Activated naive CD4-positive, alpha-beta T cell treated with anti-CD3 and anti-CD28 coated beads, Interleukin-2, amount 50 U/mL, for 24 hours (primary cell): ENCODE data around the gene ARL14.
"Not testable (repeated sequence)": the region's sequence is repeated elsewhere in the genome, so short reads cannot be mapped to it uniquely, and the experiment has no call there.

Experiments used
- H3K27ac Mint-ChIP-seq: one replicate; pipeline ENCODE4 v1.8.0; 2021; ENCODE audit warnings: mild to moderate bottlenecking, mixed read lengths
- H3K27me3 Mint-ChIP-seq: one replicate; pipeline ENCODE4 v1.8.0; 2021; ENCODE audit warnings: mixed read lengths
- H3K36me3 Mint-ChIP-seq: one replicate; pipeline ENCODE4 v1.8.0; 2021; ENCODE audit warnings: mixed read lengths
- H3K4me1 Mint-ChIP-seq: one replicate; pipeline ENCODE4 v1.8.0; 2021; ENCODE audit warnings: mixed read lengths
- H3K4me3 Mint-ChIP-seq: one replicate; pipeline ENCODE4 v1.8.0; 2021; ENCODE audit warnings: mild to moderate bottlenecking, mixed read lengths
- H3K9me3 Mint-ChIP-seq: one replicate; pipeline ENCODE4 v1.8.0; 2021; ENCODE audit warnings: mixed read lengths

ARL14 gene

GRCh38 chr3:160695003-160695402 is 18.0 kb downstream of the ARL14 start:
- Mint-ChIP-seq H3K4me3 (no peak overlapping the region), H3K27ac (no peak overlapping the region), H3K27me3 (peaks cover 3% of the 10 kb centered on the region), H3K36me3 (no peaks in the 10 kb centered on the region), H3K9me3 (no peaks in the 10 kb centered on the region), H3K4me1 (no peaks in the 10 kb centered on the region)

DNA sequence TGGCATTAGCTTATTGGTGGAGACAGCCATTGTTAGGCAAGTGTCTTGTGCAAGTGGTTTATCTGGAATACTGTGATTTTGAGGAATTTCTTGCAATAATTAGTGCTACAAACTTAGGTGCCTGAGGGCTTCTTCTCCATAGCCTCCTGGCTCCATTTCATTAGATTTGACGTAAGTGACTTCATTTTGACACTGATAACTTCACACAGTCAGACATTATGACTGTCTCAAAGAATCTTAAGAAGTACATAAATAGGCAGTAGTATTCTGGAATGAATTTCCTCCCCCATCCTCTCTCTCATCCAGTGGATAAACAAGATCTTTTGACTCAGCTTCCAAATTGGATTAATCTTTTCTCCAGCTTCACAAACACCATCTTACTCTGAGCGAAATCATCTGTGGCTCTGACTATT is 19.0 kb downstream of the ARL14 start:
- no peaks in the 10 kb centered on the region for H3K4me1 Mint-ChIP-seq
- H3K27ac Mint-ChIP-seq, result no peak overlapping the region
- H3K27me3 Mint-ChIP-seq, result peaks cover 5% of the 10 kb centered on the region
- H3K4me3 Mint-ChIP-seq, result no peak overlapping the region
- no peaks in the 10 kb centered on the region for H3K9me3 Mint-ChIP-seq
- no peaks in the 10 kb centered on the region for H3K36me3 Mint-ChIP-seq

GRCh38 chr3:160697637-160698380 is 20.8 kb downstream of the ARL14 start:
- Mint-ChIP-seq H3K27ac (no peak overlapping the region), H3K4me1 (no peaks in the 10 kb centered on the region), H3K36me3 (no peaks in the 10 kb centered on the region), H3K4me3 (no peak overlapping the region), H3K27me3 (peaks cover 5% of the 10 kb centered on the region), H3K9me3 (no peaks in the 10 kb centered on the region)

GRCh38 chr3:160698599-160699195 is 21.7 kb downstream of the ARL14 start:
- H3K9me3 Mint-ChIP-seq, result no peaks in the 10 kb centered on the region
- no peaks in the 10 kb centered on the region for H3K4me1 Mint-ChIP-seq
- peaks cover 5% of the 10 kb centered on the region for H3K27me3 Mint-ChIP-seq
- no peaks in the 10 kb centered on the region for H3K36me3 Mint-ChIP-seq
- H3K4me3 Mint-ChIP-seq, result no peak overlapping the region
- H3K27ac Mint-ChIP-seq, result no peak overlapping the region

DNA sequence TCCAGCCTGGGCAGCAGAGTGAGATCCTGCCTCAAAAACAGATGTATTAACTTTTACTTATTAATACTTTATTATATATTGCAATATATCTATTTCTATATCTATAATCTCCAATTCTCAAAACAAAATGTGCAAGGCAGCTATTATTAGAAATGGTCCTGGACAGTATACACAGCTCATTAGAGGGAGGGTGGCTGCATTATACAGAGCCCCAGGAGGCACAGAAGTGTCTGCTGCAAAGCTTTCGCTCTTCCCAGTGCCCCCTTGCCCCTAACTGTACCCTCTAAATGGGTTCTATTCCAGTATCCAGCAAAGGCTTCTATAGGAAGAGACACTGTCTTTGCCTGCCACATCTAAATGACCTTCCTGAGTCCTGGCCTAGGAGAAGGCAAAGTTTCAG is 24.5 kb downstream of the ARL14 start:
- H3K9me3 Mint-ChIP-seq, result no peaks in the 10 kb centered on the region
- peaks cover 11% of the 10 kb centered on the region for H3K27me3 Mint-ChIP-seq

GRCh38 chr3:160702290-160702689 is 25.3 kb downstream of the ARL14 start:
- Mint-ChIP-seq H3K4me1 (no peaks in the 10 kb centered on the region), H3K27me3 (peaks cover 16% of the 10 kb centered on the region), H3K36me3 (no peaks in the 10 kb centered on the region), H3K27ac (no peak overlapping the region), H3K9me3 (no peaks in the 10 kb centered on the region), H3K4me3 (no peak overlapping the region)

More for the DNA sequence above, 24.5 kb downstream of the ARL14 start:
- H3K27ac Mint-ChIP-seq, result no peak overlapping the region
- H3K36me3 Mint-ChIP-seq, result no peaks in the 10 kb centered on the region
- H3K4me1 Mint-ChIP-seq, result no peaks in the 10 kb centered on the region
- H3K4me3 Mint-ChIP-seq, result no peak overlapping the region

DNA sequence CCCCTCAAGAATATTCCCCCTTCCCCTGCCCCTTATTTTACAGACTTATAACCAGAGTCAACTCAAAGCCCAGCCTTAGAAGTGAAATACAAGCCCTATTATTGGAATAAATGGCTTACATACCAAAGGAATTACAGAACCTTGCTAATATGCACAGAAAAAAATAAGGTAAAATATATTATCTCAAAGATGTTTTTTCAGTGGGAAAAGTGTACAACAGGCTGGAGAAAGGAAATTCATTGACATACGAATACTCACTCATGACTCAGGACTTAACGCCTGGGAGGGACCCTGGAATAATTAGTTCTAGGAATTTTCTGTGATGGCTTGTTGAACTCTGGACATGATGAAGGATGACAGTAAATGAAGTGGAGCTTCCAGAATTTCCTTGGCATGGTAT is 27.0 kb downstream of the ARL14 start:
- Mint-ChIP-seq H3K36me3 (no peaks in the 10 kb centered on the region), H3K27ac (no peak overlapping the region), H3K4me1 (no peaks in the 10 kb centered on the region), H3K4me3 (no peak overlapping the region), H3K27me3 (peaks cover 22% of the 10 kb centered on the region), H3K9me3 (no peaks in the 10 kb centered on the region)

DNA sequence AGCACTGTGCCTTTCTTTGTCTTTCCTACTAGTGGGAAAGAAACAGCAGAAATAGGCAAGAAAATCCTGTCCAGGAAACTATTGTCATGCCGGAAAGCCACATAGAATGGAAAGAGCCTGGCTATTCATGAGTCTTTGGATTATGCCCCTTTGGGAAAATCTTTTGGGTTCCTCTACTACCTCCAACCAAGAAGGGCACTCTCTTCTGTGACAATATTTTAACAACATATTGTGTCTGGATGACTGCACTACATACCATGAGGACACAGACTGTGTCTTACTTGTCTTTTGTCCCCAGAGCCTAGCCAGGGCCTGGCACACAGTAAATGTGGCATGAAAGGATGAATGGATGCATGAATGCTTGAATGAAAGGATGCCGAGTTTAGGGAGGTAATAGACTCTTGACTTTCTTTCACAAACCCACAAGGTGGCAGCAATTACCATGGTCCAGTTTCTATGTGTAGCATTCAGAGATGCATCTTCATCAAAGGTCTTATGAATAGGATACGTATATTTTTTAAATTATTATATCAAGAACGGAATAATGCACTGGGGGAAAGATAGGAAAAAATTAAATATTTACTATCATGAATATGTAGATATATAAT is 30.3 kb downstream of the ARL14 start:
- no peaks in the 10 kb centered on the region for H3K4me1 Mint-ChIP-seq
- no peaks in the 10 kb centered on the region for H3K36me3 Mint-ChIP-seq
- H3K27ac Mint-ChIP-seq, result no peak overlapping the region
- no peaks in the 10 kb centered on the region for H3K9me3 Mint-ChIP-seq
- H3K27me3 Mint-ChIP-seq, result peaks cover 28% of the 10 kb centered on the region
- no peak overlapping the region for H3K4me3 Mint-ChIP-seq

GRCh38 chr3:160709477-160710182 is 32.7 kb downstream of the ARL14 start:
- Mint-ChIP-seq H3K27me3 (peaks cover 30% of the 10 kb centered on the region), H3K4me3 (no peak overlapping the region), H3K36me3 (no peaks in the 10 kb centered on the region), H3K9me3 (no peaks in the 10 kb centered on the region), H3K27ac (no peak overlapping the region), H3K4me1 (no peaks in the 10 kb centered on the region)

DNA sequence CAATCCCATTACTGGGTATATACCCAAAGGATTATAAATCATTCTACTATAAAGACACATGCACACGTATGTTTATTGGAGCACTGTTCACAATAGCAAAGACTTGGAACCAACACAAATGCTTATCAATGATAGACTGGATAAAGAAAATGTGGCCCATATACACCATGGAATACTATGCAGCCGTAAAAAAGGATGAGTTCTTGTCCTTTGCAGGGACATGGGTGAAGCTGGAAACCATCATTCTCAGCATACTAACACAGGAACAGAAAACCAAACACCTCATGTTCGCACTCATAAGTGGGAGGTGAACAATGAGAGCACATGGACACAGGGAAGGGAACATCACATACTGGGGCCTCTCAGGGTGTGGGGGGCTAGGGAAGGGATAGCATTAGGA is 36.2 kb downstream of the ARL14 start:
- H3K4me1 Mint-ChIP-seq, H3K9me3 Mint-ChIP-seq, H3K36me3 Mint-ChIP-seq, H3K27ac Mint-ChIP-seq, H3K4me3 Mint-ChIP-seq: not testable (repeated sequence)
- H3K27me3 Mint-ChIP-seq, result peaks cover 14% of the 10 kb centered on the region

DNA sequence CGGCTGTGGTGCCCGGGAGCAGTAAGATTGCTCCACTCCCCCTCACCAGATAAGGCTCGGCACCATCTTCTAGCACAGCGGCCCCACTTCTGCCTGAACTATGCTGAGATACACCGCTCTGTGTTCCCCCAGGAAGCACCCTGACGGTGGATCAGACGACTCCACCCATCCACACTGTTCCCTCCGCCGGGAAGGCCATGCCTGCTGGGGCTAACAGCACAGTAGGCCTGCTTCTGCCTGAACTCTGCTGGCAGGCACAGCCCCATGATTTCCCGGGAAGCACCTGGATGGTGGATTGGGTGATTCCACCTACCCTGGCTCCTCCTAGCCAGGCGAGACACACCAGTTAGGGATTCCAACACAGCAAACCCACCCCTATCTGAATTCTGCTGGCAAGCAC is 42.8 kb downstream of the ARL14 start:
- H3K36me3 Mint-ChIP-seq, result no peaks in the 10 kb centered on the region
- H3K4me3 Mint-ChIP-seq, result no peak overlapping the region
- H3K4me1 Mint-ChIP-seq, result no peaks in the 10 kb centered on the region
- H3K27ac Mint-ChIP-seq, result no peak overlapping the region
- no peaks in the 10 kb centered on the region for H3K27me3 Mint-ChIP-seq
- no peaks in the 10 kb centered on the region for H3K9me3 Mint-ChIP-seq

DNA sequence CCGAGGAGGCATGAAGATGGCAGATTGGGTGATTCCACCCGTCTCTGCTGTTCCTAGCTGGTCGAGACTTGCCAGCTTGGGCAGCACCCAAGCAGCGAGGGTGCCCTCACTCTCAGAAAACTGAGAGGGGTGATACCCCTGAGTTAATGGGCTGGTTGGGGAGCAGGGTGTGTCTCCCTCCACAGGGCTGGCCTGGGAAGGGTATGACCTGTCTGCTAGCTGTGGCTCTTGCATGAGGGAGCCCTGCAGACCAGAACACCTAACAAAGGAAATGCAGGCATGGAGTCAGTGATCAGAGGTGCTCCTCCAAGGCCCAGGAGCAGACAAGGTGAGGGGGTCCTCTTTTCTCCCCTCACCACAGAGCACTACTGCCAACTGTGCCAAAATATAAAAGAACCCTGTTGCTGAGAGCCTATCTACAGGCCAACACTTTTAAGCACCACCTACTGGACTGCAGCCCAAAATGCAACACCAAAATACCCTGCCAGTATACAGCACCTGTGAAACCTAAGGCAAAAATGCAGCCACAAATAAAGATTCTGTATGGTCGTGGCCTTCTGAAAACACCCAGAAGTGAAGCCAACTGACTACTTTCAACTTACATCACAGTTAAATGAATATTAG is 43.3 kb downstream of the ARL14 start:
- H3K9me3 Mint-ChIP-seq, result no peaks in the 10 kb centered on the region
- no peak overlapping the region for H3K4me3 Mint-ChIP-seq
- H3K4me1 Mint-ChIP-seq, result no peaks in the 10 kb centered on the region
- H3K27me3 Mint-ChIP-seq, result no peaks in the 10 kb centered on the region
- no peaks in the 10 kb centered on the region for H3K36me3 Mint-ChIP-seq
- no peak overlapping the region for H3K27ac Mint-ChIP-seq

DNA sequence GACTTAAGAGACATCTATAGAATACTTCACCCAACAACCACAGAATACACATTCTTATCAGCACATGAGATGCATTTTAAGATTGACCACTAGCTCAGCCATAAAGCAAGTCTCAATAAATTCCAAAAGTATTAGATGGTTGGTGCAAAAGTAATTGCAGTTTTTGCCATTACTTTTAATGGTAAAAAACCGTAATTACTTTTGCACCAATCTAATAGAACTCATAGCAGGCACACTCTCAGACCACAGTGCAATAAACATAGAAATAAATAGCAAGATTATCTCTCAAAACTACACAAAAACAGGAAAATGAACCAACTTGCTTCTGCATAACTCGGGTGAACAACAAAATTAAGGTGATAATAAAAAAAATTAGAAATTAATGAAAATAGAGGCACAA is 45.4 kb downstream of the ARL14 start:
- Mint-ChIP-seq H3K4me1 (no peaks in the 10 kb centered on the region), H3K27me3 (no peaks in the 10 kb centered on the region), H3K9me3 (no peaks in the 10 kb centered on the region), H3K4me3 (no peak overlapping the region), H3K36me3 (no peaks in the 10 kb centered on the region), H3K27ac (no peak overlapping the region)

GRCh38 chr3:160725338-160725737 is 48.4 kb downstream of the ARL14 start:
- H3K27ac Mint-ChIP-seq, result no peak overlapping the region
- no peaks in the 10 kb centered on the region for H3K4me1 Mint-ChIP-seq
- no peaks in the 10 kb centered on the region for H3K27me3 Mint-ChIP-seq
- H3K36me3 Mint-ChIP-seq, result no peaks in the 10 kb centered on the region
- H3K4me3 Mint-ChIP-seq, result no peak overlapping the region
- H3K9me3 Mint-ChIP-seq, result no peaks in the 10 kb centered on the region
